ES-I3 (cell line): ENCODE measurements around the gene SEMA3C.

Experiments used
- H3K36me3 ChIP-seq: 2 replicates; pipeline ENCODE4 v1.6.1; 2013; ENCODE audit warnings: mild to moderate bottlenecking, low read length, control low read depth, moderate library complexity; ENCODE audit not compliant: insufficient read depth
- H3K4me1 ChIP-seq: 2 replicates; pipeline ENCODE4 v1.6.1; 2013; ENCODE audit warnings: mild to moderate bottlenecking, control low read depth, low read length; ENCODE audit not compliant: insufficient read depth
- H3K9ac ChIP-seq: 2 replicates; pipeline ENCODE4 v1.6.1; 2013; ENCODE audit warnings: low read depth, mild to moderate bottlenecking, low read length, moderate library complexity
- H3K9me3 ChIP-seq: 2 replicates; pipeline ENCODE4 v1.6.1; 2013; ENCODE audit warnings: mild to moderate bottlenecking, low read length, moderate library complexity; ENCODE audit not compliant: control insufficient read depth, insufficient read depth

The SEMA3C gene

GRCh38 chr7:80824253-80824652 is 94.6 kb downstream of the SEMA3C start:
- Histone ChIP-seq H3K4me1 (no peaks in the 10 kb centered on the region), H3K9ac (no peak overlapping the region), H3K9me3 (no peaks in the 10 kb centered on the region), H3K36me3 (no peaks in the 10 kb centered on the region)

- Histone ChIP-seq H3K9me3 (no peaks in the 10 kb centered on the region), H3K9ac (no peak overlapping the region), H3K36me3 (no peaks in the 10 kb centered on the region), H3K4me1 (no peaks in the 10 kb centered on the region)
Observed at GRCh38 chr7:80823057-80823456, 95.8 kb downstream of the SEMA3C start.

DNA sequence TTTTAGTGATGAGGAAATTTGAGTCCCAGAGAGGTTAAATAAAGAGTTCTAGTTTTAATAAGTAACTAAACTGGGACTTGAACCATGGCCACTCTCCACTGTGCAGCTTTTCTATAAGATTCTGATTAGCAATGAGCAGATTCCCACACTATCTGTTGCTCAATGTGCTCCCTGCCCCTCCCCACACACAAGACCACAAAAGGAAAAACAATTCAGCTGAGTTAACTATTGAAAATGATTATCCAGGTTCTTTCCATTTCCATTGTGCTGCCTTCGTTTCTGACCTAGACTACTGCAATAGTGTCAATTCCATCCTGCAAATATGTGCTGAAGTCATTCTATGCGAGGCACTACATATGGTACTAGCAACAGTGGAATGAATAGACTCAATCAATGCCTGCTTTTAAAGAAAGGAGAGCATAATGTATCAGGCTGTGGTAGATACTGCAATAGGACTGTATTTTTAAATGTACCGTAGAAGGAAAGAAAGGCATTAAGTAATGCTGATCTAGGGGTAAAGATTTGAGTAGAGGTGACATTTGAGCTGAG is 97.0 kb downstream of the SEMA3C start:
- Histone ChIP-seq H3K9me3 (no peaks in the 10 kb centered on the region), H3K36me3 (no peaks in the 10 kb centered on the region), H3K9ac (no peak overlapping the region)

GRCh38 chr7:80819503-80819902 is 99.3 kb downstream of the SEMA3C start:
- Histone ChIP-seq H3K4me1 (no peaks in the 10 kb centered on the region), H3K36me3 (no peaks in the 10 kb centered on the region), H3K9me3 (no peaks in the 10 kb centered on the region), H3K9ac (no peak overlapping the region)

More for the DNA sequence above, 97.0 kb downstream of the SEMA3C start:
- no peaks in the 10 kb centered on the region for H3K4me1 ChIP-seq

DNA sequence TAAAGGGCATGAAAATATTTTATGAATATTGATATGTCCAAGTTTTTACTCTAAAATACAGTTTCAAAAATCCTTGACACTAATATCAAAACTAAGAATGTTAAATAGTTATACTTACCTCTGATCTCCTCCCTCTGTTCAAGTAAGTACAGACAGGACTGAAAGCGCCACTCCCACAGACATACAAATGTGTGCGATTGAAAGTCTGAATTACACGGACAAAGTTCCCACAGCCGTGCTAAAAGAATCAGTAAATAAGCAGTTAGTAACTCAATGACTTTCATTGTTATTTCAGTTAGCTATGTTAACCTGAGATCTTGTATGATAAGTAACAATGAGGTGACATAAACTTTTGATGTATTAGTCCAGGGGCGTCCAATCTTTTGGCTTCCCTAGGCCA is 100.7 kb downstream of the SEMA3C start:
- Histone ChIP-seq H3K9ac (no peak overlapping the region), H3K9me3 (no peaks in the 10 kb centered on the region), H3K4me1 (no peaks in the 10 kb centered on the region), H3K36me3 (no peaks in the 10 kb centered on the region)

GRCh38 chr7:80816806-80817205 is 102.0 kb downstream of the SEMA3C start:
- Histone ChIP-seq H3K9ac (no peak overlapping the region), H3K9me3 (no peaks in the 10 kb centered on the region), H3K36me3 (no peaks in the 10 kb centered on the region), H3K4me1 (no peaks in the 10 kb centered on the region)

GRCh38 chr7:80815733-80816132 is 103.1 kb downstream of the SEMA3C start:
- H3K36me3 ChIP-seq, result no peaks in the 10 kb centered on the region
- H3K4me1 ChIP-seq, result no peaks in the 10 kb centered on the region
- no peak overlapping the region for H3K9ac ChIP-seq
- H3K9me3 ChIP-seq, result no peaks in the 10 kb centered on the region

DNA sequence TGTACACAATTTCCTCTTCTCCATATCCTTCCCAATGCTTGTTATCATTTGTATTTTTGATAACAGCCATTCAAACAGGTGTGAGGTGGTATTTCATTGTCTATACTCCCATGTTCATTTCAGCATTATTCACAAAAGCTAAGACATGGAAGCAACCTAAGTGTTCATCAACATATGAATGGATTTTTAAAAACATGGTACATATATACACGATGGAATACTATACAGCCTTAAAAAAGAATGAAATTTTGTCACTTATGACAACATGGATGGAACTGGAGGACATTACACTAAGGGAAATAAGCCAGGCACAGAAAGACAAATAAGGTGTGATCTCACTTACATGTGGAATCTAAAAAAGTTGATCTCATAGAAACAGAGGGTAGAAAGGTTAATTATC is 109.3 kb downstream of the SEMA3C start:
- Histone ChIP-seq H3K4me1 (no peaks in the 10 kb centered on the region), H3K36me3 (no peaks in the 10 kb centered on the region), H3K9ac (no peak overlapping the region), H3K9me3 (no peaks in the 10 kb centered on the region)

GRCh38 chr7:80807166-80807900 is 111.5 kb downstream of the SEMA3C start:
- Histone ChIP-seq H3K36me3 (no peaks in the 10 kb centered on the region), H3K9ac (no peak overlapping the region), H3K4me1 (no peaks in the 10 kb centered on the region), H3K9me3 (no peaks in the 10 kb centered on the region)

- H3K36me3 ChIP-seq, result no peaks in the 10 kb centered on the region
- no peaks in the 10 kb centered on the region for H3K9me3 ChIP-seq
- H3K4me1 ChIP-seq, result no peaks in the 10 kb centered on the region
- no peak overlapping the region for H3K9ac ChIP-seq
Observed at GRCh38 chr7:80806663-80807062, 112.2 kb downstream of the SEMA3C start.

DNA sequence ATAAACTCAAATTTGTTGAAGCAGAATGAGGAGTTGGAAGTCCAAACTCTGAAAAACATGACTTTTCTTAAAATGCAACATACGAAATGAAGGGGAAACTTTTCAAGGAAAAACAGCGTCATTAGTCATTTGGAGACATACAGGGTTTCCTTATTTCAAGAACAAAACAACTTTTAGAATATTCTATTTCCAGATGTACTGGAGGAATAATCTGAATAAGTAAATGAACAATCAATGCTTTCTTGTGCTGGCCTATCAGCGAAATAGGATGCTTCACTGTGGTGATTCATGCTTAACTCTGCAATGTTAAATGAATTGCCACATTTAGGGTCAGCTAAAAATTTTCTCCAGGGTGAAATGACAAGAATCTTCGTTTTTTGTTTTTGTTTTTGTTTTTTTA is 114.3 kb downstream of the SEMA3C start:
- Histone ChIP-seq H3K9ac (no peak overlapping the region), H3K36me3 (no peaks in the 10 kb centered on the region), H3K9me3 (no peaks in the 10 kb centered on the region), H3K4me1 (no peaks in the 10 kb centered on the region)

- H3K9me3 ChIP-seq, result no peaks in the 10 kb centered on the region
- no peaks in the 10 kb centered on the region for H3K36me3 ChIP-seq
- no peaks in the 10 kb centered on the region for H3K4me1 ChIP-seq
- H3K9ac ChIP-seq, result no peak overlapping the region
Observed at GRCh38 chr7:80802527-80802926, 116.3 kb downstream of the SEMA3C start.

- H3K4me1 ChIP-seq, result no peaks in the 10 kb centered on the region
- no peak overlapping the region for H3K9ac ChIP-seq
- H3K9me3 ChIP-seq, result no peaks in the 10 kb centered on the region
- no peaks in the 10 kb centered on the region for H3K36me3 ChIP-seq
Observed at GRCh38 chr7:80794631-80795573, 123.9 kb downstream of the SEMA3C start.

DNA sequence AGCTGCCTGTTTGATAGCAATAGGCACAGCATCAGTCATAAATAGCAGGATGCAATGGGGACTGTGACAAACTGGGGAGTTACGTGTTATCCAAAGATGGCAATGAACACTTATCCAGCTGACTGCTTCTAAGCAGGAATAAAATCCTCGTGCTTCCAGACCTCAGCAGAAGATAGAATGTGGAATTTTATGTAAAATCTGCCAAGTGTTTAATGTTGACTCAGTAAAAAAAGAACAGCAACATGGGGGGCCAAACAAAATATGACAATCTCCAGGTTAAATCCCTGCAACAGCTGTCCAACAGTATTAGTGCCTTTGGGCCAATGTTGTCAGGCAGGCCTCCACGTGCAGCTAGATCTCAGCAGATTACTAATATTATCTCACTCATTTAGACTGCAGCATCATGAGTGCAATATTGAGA is 127.3 kb downstream of the SEMA3C start:
- no peaks in the 10 kb centered on the region for H3K4me1 ChIP-seq
- H3K36me3 ChIP-seq, result no peaks in the 10 kb centered on the region
- H3K9me3 ChIP-seq, result no peaks in the 10 kb centered on the region
- no peak overlapping the region for H3K9ac ChIP-seq
